ENCODE measurements around the gene ADAP1.
"Not testable (repeated sequence)": the region's sequence is repeated elsewhere in the genome, so short reads cannot be mapped to it uniquely, and the experiment has no call there.

ADAP1 gene

GRCh38 chr7:974820-975681, 20.6 kb upstream of the ADAP1 start, which contains the start of gene COX19:
Gene COX19 (minus strand): TSS chr7:975549. CDS start chr7:975509, 40 bp downstream.
- DNase-seq (ENCODE audit: low read depth in 2 of 2) = peak; percentile 87 to 91

DNA sequence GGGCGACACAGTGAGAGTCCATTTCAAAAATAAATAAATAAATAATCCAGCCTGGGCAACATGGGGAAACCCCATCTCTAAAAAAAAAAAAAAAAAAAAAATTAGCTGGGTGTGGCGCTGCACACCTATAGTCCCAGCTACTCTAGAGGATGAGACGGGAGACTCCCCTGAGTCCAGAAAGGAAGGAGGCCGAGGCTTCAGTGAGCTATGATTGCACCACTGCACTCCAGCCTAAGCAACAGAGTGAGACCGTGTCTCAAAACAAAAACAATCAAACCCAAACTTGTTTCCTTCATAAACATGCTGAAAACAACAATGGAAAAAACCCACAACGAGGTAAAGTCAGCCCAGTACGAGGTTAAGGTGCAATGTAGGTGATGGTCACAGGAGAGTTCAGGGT, 19.7 kb upstream of the ADAP1 start:
- no peak for DNase-seq (ENCODE audit: low read depth in 2 of 2)

GRCh38 chr7:973312-973711, 18.8 kb upstream of the ADAP1 start:
- no peak for DNase-seq (ENCODE audit: low read depth in 2 of 2)

DNA sequence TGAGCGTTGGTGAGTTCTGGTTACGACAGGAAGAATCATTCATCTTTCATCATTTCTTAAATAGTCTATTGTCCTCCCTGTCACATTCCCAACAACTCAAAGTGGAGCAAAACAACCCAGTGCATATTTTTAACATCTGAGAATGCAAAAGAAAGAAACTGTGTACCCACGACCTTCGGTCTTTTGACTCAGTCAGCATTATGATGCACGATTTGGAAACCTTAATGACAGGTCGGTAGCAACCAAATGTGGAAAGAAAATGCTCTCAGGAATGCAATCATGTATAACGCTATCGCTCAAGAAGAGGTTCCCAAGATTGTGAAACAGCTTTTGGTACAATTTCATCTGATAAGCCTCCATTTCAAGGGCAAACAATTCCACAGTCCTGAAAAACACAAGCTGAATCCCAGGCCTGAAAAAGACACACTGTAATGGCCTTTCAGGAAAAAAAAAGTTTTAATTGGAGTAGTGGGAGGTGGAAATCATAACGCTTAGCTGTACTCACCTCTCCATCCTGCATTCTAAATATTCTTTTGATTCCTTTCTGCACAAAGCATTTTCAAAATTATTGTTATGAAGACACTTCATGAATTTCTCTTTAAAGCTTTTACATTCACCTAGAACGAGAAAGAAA, 18.3 kb upstream of the ADAP1 start:
- DNase-seq (ENCODE audit: low read depth in 2 of 2) = no peak

DNA sequence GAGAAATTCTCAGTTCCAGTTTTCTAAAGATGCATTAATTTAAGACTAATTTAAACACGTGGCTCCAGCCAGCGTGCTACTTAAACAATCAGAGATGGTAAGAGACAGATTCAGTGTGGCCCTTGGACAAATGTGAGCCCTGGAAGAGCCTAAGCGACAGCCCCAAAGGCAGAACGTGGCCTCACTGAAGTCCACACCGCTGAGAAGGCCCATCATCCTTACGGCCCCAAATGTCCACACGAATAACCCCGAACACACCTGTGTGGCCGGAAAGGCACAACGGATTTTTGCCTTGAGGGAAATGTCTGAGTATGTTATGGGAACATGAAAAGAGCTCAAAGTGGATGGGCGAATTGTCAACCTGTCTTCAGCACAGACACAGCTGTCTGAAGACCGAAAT, 17.6 kb upstream of the ADAP1 start:
- no peak for DNase-seq (ENCODE audit: low read depth in 2 of 2)

- no peak for DNase-seq (ENCODE audit: low read depth in 2 of 2)
These were observed 16.3 kb upstream of the ADAP1 start for GRCh38 chr7:970744-971143.

DNA sequence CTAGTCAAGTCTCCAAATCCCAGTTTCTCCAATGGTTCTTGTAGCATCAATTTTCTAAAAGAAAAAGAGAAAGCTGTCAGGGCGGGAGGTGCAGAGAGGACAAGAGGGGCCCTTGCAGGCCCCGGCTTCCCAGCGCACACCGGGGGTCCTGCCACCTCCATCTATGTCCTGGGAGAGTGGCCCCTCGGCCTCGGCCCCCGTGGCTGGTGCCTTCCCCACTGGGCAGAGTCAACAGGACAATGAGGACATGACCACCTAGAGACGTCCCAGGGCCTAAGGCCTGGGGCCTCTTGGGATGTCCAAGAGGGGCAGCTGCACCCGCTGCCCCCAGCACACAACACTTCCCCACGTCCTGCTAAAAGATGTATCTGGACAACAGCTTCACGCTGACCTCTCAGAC, 14.9 kb upstream of the ADAP1 start:
- no peak for DNase-seq (ENCODE audit: low read depth in 2 of 2)

GRCh38 chr7:968205-969105, 14.0 kb upstream of the ADAP1 start:
- no peak for DNase-seq (ENCODE audit: low read depth in 2 of 2)

- DNase-seq (ENCODE audit: low read depth in 2 of 2) = no peak
These were observed 13.0 kb upstream of the ADAP1 start for GRCh38 chr7:967361-968082.

GRCh38 chr7:966291-967069, 12.0 kb upstream of the ADAP1 start:
- DNase-seq (ENCODE audit: low read depth in 2 of 2) = no peak

- no peak for DNase-seq (ENCODE audit: low read depth in 2 of 2)
These were observed 10.1 kb upstream of the ADAP1 start for GRCh38 chr7:964401-965231.

DNA sequence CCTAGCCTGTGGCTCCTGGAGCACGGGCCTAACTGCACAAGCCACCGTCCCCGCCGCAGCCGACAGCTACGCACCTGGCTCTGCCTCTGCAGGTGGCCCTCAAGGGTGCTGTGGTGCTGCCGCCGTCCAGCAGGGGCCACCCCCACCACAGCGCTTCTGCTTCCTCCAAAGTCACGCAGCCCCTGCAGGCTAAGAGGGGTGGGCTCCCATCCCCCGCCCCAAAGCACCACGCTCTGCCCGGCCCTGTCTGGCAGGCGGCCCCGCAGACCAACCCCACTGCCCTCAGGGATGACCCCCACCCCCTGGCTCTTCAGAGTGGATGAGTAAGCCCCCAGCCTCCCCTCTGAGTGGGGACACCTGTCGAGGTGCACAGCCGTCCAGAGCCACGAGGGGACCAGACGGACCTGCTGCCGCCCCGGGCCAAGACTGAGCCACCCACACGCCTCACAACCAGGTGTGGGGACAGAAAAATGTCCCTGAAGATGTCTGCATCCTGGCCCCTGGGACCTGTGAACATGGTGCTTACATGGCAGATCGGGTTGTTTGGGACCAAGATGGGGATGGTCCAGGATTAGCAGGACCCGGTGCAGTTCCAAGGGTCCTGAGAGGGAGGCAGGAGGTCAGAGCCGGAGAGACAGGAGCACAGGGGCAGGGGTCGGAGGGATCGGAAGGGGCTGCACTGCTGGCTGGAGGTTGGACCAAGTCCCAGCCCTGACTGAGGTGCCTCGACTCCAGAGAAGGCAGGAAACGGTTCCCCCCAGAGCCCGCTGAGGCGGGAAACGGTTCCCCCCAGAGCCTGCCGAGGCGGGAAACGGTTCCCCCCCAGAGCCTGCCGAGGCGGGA, 9.0 kb upstream of the ADAP1 start:
- DNase-seq (ENCODE audit: low read depth in 2 of 2) = no peak

DNA sequence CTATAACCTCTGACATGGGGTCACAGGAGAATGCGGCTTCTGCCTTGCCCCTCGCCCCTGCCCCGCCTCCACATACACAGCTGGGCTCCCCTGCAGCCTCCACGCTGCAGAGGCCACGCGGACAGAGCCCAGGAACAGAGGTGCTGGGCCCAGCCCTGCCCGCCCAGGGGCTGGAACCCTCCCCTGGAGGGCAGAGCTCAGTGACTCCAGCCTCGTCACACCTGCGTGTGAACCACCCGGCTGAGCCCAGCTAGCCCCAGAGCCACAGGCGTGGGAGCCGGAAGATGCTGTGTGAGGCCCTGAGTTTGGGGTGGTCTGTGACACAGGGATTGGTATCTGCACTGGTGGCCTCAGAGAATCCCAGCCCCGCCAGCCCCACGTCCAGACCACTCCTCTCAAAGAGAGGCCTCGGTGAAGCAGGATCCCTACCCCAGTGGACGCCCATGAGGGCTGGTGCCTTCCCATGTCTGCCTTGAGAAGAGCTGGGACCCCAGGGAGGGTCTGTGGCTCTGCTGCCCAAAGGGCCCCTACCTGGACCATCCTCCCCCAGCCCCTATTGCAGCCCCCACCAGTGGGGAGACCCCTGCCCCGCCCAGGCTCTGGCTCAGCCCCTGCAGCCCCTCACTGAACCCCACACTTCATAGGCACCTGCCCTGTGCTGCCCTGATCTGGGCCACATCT, 8.1 kb upstream of the ADAP1 start:
- no peak for DNase-seq (ENCODE audit: low read depth in 2 of 2)

GRCh38 chr7:961546-962400, 7.3 kb upstream of the ADAP1 start:
- no peak for DNase-seq (ENCODE audit: low read depth in 2 of 2)

DNA sequence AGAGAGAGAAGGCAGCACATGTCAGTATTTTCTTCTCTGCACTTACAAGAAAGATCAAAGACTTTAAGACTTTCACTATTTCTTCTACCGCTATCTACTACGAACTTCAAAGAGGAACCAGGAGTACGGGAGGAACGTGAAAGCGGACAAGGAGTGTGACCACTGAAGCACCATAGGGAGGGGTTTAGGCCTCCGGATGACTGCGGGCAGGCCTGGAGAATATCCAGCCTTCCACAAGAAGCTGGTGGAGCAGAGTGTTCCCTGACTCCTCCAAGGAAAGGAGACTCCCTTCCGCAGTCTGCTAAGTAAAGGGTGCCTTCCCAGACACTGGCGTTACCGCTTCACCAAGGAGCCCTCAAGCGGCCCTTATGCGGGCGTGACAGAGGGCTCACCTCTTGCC, 6.5 kb upstream of the ADAP1 start:
- not testable (repeated sequence) for DNase-seq (ENCODE audit: low read depth in 2 of 2)

DNA sequence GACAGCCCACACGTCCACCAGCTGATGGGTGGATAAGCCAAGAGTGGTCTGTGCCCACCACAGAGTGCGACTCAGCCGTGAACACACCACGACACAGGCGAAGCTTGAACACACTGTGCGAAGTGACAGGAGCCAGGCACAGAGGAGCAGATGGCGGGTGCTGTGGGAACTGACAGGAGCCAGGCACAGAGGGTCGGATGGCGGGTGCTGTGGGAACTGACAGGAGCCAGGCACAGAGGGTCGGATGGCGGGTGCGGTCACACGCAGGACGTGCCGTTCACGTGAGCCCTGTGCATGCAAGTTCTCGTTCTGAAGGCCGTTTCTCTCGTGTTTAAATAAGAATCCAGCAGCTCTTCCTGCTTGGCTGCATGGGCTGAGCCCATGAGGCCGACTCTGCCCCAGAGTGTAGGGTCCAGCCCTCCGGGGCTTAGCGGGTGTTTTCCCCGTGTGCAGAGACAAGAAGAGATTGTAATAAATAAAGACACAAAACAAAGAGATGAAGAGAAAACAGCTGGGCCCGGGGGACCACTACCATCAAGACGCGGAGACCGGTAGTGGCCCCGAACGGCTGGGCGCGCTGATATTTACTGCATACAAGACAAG, 5.9 kb upstream of the ADAP1 start:
- DNase-seq (ENCODE audit: low read depth in 2 of 2) = no peak

GRCh38 chr7:959740-960139, 5.3 kb upstream of the ADAP1 start:
- not testable (repeated sequence) for DNase-seq (ENCODE audit: low read depth in 2 of 2)

Data from stimulated activated CD4-positive, alpha-beta T cell treated with anti-CD3 and anti-CD28 coated beads, Interleukin-4, amount 100 ng/mL, for 48 hours (primary cell).